RPMI8226 (cell line): Measurements from ENCODE around the gene SYNGR3.

Source experiments
- DNase-seq: peaks from one replicate; pipeline ENCODE4 v3.0.0-alpha.2; 2015

SYNGR3 gene

DNA sequence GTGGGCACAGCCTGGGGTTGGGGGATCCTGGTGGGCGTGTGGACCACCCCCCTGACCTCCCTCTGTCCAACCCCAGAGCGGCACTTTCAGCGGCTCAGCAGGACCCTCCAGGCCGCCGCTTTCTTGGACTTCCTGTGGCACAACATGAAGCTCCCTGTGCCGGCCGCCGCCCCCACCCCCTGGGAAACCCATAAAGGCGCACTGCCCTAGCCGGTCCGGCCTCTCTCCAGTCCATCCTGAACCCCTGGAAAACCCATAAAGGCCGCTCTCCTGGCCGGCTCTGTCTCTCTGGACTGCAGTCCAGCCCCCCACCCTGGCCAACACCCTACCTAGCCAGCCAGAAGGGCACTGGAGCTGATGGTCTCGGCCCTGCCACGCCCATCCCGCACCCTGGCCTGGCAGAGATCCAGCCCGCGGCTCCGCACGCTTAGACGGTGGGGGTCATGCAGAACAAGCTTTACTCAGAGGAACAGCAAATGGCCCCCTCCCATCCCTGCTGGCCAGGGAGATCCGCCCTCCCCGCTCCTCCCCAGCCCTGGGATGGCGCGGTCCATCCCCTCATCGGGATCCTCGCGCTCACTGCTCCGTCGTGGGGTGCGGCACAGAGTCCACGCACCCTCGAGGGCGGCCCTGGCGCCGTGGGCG lies 11.2 kb upstream of the SYNGR3 start:
- DNase-seq, result no peak

DNA sequence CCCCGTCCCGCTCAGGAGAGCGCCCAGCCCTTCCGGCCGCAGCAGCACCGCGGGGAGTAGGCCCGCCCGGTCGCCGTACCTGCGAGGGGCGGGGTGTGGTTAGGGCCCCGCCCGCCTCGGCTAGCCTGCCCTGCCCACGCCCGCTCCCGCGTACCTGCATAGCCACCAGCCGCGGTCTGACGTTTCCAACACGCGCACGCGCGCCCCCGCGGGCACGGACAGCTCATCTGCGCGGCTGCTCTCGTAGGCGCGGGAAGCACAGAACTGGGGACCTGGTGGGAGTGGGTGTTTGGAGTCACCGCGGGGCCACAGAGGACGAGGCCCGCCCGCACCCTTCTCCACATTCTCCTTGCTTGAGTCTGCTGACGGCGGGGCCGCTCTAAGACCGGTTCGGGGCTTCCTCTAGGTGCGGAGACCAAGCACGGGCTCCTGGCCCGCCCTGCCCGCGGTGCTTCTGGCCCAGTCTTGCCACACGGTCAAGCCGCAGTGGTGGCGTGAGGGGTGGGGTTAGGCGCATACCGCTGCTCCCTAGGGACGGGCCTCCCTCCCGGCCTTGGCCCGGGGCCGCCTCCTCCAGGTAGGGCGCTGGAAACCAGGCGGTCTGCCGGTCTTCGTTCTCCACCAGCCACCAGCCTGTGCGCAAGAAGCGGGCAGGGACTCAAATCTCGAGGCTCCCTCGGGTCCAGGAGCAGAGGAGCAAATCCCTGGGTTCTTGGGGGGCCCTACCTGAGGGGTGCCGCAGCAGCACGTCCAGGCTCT lies 10.3 kb upstream of the SYNGR3 start:
- no peak for DNase-seq

DNA sequence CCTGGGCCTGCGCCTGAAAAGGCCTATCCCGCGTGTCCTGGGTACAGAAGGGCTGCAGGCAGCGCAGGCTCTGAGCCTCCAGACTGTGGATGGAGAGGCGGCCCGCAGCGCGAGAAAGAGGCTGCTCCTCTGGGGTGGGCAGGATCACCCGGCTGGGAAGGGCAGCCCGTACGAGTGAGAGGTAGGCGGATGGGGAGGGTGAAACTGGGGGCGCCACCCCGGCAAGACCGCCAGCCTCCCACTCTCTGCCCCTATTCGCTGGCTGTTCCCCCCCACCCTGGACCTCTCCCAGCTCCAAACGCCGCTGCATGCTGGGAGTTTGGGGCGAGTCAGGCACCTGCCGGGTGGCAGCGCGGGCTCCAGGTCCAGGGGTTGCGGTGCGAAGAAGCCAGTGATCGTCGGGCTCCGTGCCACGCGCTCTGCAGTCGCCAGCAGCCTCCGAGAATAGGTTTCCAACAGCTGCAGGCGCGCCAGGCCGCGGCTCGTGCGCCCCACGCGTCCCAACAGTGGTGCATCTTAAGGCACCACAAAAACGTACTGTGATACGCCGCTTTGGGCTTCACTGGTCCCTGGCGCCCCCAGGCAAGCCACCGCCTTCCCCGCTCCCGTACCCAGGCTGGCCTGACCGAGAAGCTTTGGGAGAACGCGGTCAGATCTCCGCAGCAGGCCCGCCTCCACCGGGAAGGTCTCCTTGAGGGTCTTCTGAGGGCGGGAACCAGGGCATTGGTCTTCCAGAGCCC lies 9.6 kb upstream of the SYNGR3 start:
- peak; percentile 78 for DNase-seq

DNA sequence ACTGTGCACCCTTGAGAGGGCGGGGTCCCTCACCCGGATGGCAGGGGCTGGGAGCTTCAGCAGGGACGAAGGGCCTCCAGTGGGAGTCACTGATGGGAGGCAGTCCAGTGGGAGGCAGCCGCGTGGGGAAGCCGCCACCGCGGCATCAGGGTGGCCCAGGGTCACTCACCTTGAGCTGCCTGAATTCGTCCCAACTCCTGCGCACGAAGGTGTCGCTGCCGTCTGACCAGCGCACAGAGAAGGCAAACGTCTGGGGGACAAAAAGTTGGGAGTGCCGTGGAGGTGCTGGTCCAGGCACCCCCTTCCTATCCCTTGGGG lies 9.0 kb upstream of the SYNGR3 start:
- DNase-seq, result no peak

DNA sequence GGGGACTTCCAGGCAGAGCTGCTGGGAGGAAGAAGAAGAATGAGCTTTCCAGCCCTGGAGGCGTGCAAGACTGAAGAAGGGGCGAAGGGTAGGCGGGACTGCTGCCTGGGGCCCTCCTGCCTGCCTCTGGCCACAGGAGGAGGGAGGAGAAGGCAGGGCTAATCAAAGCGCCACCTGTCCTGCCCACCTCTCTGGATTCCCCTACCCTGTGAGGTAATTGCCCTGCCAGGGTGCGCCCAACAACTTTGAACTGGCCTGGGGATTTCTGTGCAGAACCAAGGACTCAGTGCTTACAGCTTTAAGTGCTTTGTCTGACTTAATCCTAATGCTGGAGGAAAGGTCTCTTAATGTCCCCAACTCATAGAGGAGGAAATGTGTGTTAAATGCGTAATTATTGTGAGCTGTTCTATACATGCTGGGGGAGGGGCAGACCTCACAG lies 8.4 kb upstream of the SYNGR3 start, which contains the start of gene NOXO1:
NOXO1 (minus strand) TSS at position 72 of the 439 bp plus-strand sequence. CDS start 290 bp downstream, outside the sequence.
- peak; percentile 45 for DNase-seq

DNA sequence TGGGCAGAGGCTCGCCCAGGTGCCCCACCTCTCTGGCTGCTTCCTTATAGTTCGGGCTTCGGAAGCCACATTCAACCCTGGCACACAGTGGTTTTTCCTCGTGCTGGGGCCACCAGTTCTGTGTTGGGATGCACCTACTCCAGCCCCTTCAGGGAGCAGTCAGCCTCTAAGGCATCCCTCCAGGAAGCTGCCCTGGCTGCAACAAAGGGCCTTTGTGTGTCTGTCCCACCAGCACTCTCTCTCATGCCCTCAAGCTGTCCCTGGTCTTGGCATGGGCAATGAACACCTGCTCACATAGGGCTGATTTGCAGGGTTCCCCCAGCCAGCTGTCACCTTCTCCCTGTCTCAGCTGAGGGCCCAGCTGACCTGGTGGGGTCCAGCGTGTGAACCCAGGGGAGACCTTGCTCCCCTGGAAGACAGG lies 7.7 kb upstream of the SYNGR3 start:
- peak; percentile 37 for DNase-seq

DNA sequence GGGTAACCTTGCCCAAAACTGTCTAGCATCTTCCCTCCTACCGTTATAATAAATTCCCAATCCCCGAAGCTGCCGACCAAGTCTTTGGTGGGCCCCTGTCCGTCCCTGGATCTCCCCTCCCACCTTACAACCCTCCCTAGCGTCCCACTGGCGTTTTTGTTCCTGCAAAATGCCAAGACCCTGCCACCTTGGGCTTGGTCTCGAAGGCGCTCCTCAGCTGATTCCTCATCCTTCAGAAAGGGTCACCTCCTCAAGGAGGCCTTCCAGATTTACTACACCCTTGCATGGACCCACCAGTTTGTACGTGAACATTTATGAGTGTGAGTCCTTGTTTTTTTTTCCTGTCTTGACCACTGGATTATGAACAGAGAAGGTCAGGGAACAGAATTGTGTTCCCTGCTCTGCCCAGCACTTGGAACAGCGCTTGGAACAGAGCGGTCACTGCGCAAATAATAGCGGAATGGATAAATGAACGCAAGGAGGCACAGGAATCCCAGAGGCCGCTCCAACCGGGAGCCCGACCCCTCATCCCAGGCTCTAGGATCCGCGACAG lies 6.7 kb upstream of the SYNGR3 start:
- no peak for DNase-seq

DNA sequence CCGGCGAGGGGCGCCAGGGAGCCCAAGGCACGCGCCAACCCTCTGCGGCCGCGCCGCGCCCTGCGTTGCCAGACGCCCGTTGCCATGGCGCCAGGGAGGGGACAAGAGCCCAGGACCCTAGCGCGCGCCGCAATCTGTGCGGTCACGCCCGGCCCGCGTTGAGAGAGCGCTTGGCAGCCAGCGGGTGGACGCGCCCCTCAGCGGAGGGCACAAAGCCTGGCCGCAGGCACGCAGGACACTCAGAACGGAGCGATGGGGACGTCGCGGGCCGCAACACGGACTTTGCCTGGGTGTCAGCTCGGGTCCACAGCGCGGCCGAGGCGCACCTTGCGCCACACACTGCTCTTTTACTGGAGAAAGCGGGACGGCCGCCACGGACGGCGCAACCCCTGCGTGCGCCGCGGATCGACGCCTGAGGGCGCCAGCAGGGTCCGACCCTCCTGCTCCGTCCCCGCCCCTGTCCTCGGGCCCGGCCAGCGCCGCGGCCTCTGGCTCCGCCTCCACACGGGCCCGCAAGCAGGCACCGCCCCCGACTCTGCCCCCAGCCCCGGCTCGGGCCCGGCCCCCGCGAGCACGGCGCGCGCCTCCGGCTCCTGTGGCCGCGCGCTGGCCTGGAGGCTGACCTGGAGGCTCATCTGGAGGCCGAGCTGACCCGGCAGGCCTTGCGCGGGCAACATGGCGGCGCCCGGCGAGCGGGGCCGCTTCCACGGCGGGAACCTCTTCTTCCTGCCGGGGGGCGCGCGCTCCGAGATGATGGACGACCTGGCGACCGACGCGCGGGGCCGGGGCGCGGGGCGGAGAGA lies 6.0 kb upstream of the SYNGR3 start, which contains the start of gene GFER:
GFER (plus strand) TSS at position 650 of the 803 bp plus-strand sequence; CDS start at position 676, 26 bp downstream.
- DNase-seq, result peak; percentile 96

DNA sequence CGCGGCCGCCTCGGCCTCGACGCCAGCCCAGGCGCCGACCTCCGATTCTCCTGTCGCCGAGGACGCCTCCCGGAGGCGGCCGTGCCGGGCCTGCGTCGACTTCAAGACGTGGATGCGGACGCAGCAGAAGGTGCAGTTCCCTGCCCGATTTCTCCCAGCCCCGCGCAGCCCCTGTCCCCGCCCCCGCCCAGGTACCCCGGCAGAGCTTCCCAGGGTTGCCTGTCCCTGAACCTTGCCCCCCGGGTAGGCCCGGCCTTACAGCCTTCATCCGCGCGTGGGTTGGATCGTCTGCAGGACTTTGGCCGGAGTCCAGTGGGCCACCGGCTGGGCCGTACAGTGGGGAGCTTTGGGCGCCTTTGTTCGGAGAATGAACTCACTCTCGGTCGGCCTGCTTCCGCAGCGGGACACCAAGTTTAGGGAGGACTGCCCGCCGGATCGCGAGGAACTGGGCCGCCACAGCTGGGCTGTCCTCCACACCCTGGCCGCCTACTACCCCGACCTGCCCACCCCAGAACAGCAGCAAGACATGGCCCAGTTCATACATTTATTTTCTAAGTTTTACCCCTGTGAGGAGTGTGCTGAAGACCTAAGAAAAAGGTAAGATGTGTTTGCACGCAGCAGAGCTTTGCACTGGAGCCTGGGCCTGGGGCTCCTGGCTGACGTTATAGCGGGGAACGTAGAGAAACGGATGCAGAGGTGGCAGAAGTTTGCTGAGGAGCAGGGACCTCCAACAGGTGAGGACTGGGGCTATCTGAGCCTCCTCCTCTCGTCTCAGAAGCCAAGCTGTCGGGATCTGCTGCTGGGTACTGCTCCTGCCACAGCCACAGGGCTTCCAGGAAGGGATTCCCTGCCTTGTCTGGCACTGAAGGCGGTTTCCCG lies 5.2 kb upstream of the SYNGR3 start:
- DNase-seq, result peak; percentile 56

DNA sequence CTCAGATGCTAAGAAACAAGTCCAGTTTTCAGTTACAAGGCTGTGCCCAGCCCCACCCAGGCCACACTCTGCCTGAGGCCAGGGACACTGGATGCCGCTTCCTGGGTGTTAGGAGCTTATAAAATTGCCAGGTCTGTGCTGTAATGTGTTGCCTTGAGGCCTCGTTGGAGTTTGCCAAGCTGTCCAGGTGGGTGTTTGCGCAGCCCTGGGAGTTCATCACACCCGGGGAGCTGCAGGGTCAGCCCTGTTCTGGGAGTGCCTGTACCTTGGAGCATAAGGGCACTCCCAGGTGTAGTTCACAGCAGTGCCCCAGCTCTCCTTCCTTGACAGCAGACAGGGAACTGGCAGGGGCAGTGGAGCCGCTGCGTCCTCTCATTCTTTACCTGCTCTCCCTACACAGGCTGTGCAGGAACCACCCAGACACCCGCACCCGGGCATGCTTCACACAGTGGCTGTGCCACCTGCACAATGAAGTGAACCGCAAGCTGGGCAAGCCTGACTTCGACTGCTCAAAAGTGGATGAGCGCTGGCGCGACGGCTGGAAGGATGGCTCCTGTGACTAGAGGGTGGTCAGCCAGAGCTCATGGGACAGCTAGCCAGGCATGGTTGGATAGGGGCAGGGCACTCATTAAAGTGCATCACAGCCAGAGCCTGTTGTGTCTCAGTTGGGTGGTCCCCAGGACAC lies 4.2 kb upstream of the SYNGR3 start:
- DNase-seq, result no peak

DNA sequence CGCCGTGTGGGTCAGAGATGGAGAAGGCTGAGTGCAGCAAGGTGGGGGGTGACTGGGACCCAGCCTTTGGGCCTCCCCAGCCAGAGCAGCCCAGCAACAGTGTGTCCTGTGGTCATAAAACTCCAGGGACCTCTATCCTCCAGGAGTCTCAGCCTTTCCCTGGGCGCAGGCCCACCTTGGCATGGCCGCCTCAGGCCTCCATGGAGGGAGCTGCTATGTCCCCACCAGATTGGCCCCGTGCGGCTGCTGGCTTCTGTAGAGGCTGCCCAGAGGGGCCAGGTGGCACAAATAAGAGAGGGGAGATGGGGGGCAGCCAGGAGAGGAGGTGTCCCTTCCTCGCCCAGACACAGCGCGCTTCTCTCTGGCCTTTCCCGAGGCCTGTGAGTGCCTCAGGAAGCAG lies 2.6 kb upstream of the SYNGR3 start:
- DNase-seq, result no peak

DNA sequence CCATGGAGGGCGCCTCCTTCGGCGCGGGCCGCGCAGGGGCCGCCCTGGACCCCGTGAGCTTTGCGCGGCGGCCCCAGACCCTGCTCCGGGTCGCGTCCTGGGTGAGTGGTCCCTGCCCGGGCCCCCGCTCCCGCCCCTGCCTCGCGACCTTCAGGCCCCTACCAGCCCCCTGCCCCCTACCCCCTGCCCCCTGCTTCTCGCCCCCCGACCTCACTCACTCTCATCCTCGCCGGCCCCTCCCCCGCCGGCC lies 256 bp downstream of the SYNGR3 start:
- DNase-seq, result no peak

DNA sequence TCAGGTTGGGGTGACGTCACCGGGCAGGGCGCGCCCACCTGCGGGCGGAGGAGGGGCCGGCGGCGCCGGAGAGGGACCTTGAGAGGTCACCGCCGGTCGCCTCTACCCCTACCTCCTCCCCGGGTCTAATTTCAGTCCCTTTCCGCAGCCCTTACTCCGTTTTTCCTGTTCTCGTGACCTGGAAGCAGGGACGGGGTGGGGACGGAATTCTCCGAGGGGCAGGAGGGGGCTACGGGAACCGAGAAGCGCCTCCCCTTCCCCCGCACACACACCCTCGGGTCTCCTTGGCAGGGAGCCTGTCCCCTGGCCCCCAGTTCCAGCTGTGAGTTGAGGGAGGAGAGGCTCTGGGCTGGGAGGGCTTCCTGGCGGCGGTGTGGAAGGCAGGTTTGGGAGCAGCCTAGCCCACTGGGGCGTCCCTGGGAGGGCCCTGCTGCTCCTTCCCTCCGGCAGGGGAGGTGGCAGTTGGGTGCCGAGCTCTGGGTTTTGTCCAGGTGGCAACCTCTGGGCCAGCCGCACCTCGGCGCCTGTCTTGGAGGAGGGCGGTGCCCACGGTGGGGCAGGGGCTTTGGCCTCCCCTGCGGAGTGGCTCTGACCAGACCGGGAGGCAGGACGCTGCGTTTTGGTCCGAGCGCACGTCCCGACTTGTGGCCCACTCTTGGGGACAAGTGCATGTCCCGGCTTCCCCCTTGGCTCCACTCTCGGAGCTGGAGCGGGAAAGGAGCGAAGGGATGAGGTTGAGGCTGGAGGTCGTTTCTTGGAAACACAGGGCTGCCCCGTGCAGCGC lies 773 bp downstream of the SYNGR3 start:
- DNase-seq, result peak; percentile 80

DNA sequence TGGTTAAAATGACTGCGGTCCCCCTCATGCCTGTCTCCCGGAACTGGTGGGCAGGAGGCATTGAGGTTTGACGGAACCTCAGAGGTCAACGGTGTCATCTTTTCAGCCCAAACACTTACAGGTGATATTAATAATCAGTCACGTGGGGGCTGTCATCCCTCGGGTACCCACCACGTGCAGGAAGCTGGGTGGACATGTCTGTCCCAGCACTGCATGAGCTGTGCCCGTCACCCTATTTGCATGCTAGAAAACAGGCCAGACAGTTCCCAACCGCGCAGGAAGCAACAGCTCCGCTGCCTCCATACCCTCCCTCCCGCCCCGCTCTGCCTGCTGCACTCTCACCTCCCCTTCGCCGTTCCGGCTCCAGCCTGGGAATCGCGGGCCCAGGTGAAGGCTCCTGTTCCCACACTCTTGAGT lies 1.4 kb downstream of the SYNGR3 start:
- no peak for DNase-seq

DNA sequence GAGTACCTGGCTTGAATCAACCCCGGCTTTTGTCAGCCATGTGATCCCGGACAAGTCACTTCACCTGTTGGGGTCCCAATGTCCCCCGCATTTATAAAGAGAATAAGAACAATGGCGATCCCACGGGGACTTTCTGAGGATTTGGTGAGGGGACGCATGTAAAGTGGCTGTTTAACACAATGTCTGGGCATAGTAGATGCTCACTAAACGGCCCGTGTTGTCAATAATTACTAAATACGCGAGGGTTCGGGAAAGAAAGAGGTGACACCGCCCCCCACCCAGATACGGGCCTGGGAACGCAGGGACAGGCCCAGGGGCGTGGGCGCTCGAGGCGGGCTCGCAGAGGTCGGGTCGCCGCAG lies 1.8 kb downstream of the SYNGR3 start:
- no peak for DNase-seq

DNA sequence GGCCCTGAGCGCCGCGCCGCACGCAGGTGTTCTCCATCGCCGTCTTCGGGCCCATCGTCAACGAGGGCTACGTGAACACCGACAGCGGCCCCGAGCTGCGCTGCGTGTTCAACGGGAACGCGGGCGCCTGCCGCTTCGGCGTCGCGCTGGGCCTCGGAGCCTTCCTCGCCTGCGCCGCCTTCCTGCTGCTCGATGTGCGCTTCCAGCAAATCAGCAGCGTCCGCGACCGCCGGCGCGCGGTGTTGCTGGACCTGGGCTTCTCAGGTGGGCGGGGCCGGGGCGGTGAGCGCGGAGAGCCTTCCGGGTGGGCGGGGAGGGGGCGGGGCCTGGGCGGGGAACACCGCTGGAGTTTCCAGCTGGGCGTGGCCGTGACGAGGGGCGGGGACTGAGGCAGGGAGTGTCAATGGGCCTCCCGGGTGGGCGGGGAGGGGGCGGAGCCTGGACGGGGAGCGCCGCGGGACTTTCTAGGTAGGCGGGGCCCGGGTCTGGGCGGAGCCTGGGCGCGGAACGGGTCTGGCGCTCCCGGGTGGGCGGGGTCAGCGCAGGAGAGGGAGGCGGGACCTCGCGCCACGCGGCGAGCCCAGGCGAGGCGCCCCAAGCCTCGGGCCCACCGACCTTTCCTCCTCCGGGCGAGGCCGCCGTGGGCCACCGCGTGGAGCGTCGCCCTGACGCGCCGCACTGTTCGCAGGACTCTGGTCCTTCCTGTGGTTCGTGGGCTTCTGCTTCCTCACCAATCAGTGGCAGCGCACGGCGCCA lies 2.4 kb downstream of the SYNGR3 start:
- DNase-seq, result peak; percentile 97

DNA sequence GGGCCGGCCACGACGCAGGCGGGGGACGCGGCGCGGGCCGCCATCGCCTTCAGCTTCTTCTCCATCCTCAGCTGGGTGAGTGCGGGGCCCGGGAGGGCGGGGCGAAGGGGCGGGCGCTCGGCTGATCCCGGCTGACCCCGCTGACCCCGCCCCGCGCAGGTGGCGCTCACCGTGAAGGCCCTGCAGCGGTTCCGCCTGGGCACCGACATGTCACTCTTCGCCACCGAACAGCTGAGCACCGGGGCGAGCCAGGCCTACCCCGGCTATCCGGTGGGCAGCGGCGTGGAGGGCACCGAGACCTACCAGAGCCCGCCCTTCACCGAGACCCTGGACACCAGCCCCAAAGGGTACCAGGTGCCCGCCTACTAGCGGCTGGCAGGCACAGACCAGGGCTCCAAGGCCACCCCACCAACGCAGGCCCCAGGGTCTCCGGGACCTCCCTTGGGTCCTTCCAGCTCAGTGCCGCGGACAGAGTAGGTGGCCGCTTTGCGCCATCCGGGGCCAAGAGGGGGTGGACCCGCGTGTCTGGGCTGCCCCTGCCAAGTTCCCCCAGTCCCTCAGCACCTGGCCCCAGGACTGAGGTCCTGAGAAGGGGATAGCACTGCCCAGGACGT lies 3.0 kb downstream of the SYNGR3 start:
- DNase-seq, result no peak

DNA sequence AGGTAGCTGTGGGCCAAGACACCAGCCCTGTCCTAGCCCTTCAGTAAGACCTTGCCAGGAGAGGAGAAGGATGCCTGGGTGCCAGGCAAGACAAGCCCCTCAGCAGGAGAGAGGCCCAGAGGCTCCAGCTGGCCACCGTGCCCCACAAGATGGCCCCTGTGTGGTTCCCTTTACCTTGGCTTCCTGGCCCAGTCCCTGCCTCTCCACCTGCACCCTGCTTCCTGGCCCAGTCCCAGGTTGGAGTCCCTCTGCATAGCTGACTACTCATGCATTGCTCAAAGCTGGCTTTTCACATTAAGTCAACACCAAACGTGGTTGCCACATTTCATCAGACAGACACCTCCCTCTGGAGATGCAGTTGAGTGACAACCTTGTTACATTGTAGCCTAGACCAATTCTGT lies 4.0 kb downstream of the SYNGR3 start:
- DNase-seq, result peak; percentile 38
